Left lung (tissue), 10 donors: ENCODE results near the gene SPEF1. TPM values are rescaled to one million over a fixed set of nuclear protein-coding genes. Genes with fewer than 3 reads are reported as not detected.
A peak's percentile ranks its signal among the peaks of the same experiment; 100 is the strongest.

Experiments used
- ATAC-seq: fragments of 200-7000 bp; cut with Tn5 transposase; one replicate; pipeline ENCODE4 v1.9.1; 2020; ENCODE audit warnings: moderate library complexity
- DNase-seq, 4 donors: peaks; one replicate each; pipeline ENCODE4 v3.0.0-alpha.2; 2013 to 2020
- H3K27ac ChIP-seq, 2 donors: fragments of 200-600 bp; sonication (generic) in 1 of 2; one replicate each; pipeline versions ENCODE4 v1.5.0 to v1.8.0; 2020 to 2021
- H3K27me3 ChIP-seq, 2 donors: fragments of 200-600 bp; sonication (generic) in 1 of 2; one replicate each; pipeline versions ENCODE4 v1.5.0 to v1.8.0; 2020 to 2021
- H3K36me3 ChIP-seq, 2 donors: fragments of 200-600 bp; sonication (generic) in 1 of 2; one replicate each; pipeline versions ENCODE4 v1.5.0 to v1.8.0; 2020 to 2021
- H3K4me1 ChIP-seq, 2 donors: fragments of 200-600 bp; one replicate each; pipeline ENCODE4 v1.8.0; 2021
- H3K4me3 ChIP-seq, 2 donors: fragments of 200-600 bp; sonication (generic) in 1 of 2; one replicate each; pipeline versions ENCODE4 v1.5.0 to v1.8.0; 2020 to 2021; ENCODE audit warnings: mild to moderate bottlenecking in 1 of 2
- H3K9me3 ChIP-seq, 2 donors: fragments of 200-600 bp; sonication (generic) in 1 of 2; one replicate each; pipeline versions ENCODE4 v1.5.0 to v1.8.0; 2020 to 2021
- intact Hi-C, 2 donors: fragments of 100-400 bp; cut with DNase I; formaldehyde crosslinking; loops; one replicate each; pipeline versions ENCODE4 v1.11.2 to v1.14.2; 2022
- polyA plus RNA-seq, 6 donors: library from polyadenylated mRNA; unstranded; fragments of 120-200 nt; gene quantifications; one replicate each; pipeline ENCODE4 v1.2.1, GENCODE V29; 2013; ENCODE audit not compliant: insufficient read length in 6 of 6
- total RNA-seq, 2 donors: library from RNA; stranded (reverse); fragmentation: NEBNext Ultra II Directional; extraction: Animal tissue kit (Norgen Biotek cat#: 25700); gene quantifications; one replicate each; pipeline ENCODE4 v1.2.1, GENCODE V29; 2021
- TF ChIP-seq, protein P1 (sequence below), 2 donors: fragments of 200-600 bp; sonication (generic) in 1 of 2; IDR thresholded peaks; one replicate each; pipeline versions ENCODE4 v1.5.0 to v1.8.0; 2021; ENCODE audit warnings: antibody characterized with exemption in 2 of 2
- donor health status: DM: no; HTN: yes; CAD: no.
- donor health status: DM: no; HTN: no; CAD: no.

Gene SPEF1
- total and polyA plus RNA-seq, 8 donors, result 0.26 to 4.0 (median 1.9) TPM

DNA sequence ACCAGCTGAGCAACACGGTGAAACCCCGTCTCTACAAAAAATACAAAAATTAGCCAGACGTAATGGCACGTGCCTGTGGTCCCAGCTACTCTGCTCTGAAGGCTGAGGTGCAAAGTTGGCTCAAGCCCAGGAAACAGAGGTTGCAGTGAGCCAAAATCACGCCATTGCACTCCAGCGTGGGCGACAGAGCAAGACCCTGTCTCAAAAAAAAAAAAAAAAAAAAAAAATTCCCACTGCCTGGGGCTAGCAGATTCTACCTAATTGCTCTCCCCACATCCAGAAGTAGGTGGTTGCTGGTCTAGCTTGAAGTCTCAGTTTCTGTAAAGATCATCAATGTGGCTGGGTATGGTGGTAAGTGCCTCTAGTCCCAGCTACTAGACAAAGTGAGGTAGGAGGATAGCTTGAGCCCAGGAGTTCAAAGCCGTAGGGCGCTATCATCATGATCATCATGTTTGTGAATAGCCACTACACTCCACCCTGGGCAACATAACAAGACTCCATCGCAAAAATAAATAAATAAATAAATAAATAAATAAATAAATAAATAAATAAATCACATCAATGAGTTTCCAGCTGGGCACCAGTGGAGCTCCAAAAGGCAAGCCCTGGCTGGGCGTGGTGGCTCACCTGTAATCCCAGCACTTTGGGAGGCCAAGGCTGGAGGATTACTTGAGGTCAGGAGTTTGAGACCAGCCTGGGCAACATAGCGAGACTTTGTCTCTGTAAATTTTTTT is 32.8 kb upstream of the SPEF1 start:
- TF ChIP-seq, protein P1, sequence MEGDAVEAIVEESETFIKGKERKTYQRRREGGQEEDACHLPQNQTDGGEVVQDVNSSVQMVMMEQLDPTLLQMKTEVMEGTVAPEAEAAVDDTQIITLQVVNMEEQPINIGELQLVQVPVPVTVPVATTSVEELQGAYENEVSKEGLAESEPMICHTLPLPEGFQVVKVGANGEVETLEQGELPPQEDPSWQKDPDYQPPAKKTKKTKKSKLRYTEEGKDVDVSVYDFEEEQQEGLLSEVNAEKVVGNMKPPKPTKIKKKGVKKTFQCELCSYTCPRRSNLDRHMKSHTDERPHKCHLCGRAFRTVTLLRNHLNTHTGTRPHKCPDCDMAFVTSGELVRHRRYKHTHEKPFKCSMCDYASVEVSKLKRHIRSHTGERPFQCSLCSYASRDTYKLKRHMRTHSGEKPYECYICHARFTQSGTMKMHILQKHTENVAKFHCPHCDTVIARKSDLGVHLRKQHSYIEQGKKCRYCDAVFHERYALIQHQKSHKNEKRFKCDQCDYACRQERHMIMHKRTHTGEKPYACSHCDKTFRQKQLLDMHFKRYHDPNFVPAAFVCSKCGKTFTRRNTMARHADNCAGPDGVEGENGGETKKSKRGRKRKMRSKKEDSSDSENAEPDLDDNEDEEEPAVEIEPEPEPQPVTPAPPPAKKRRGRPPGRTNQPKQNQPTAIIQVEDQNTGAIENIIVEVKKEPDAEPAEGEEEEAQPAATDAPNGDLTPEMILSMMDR (IDR thresholded peaks at IDR 0.05), result no peak
- Histone ChIP-seq H3K27ac (peak overlapping the region in 1 of 2 donors; percentile 88), H3K36me3 (no peaks in the 10 kb centered on the region), H3K4me1 (peaks cover 31 to 74% of the 10 kb centered on the region in 2 donors), H3K27me3 (no peaks in the 10 kb centered on the region), H3K9me3 (no peaks in the 10 kb centered on the region), H3K4me3 (no peak overlapping the region)
- intact Hi-C loops, result no loop called here
- ATAC-seq (no peak), DNase-seq (no peak)

- DNase-seq (no peak), ATAC-seq (no peak)
- H3K4me3 ChIP-seq, result no peak overlapping the region
- H3K9me3 ChIP-seq, result no peaks in the 10 kb centered on the region
- H3K4me1 ChIP-seq, result peaks cover 31 to 73% of the 10 kb centered on the region in 2 donors
- intact Hi-C loops, result no loop called here
- no peaks in the 10 kb centered on the region for H3K36me3 ChIP-seq
- H3K27ac ChIP-seq, result peak overlapping the region; percentile 19 to 88
- no peaks in the 10 kb centered on the region for H3K27me3 ChIP-seq
- TF ChIP-seq, protein P1 (IDR thresholded peaks at IDR 0.05), result no peak
Measured at GRCh38 chr20:3812975-3813847, 32.0 kb upstream of the SPEF1 start.

- TF ChIP-seq, protein P1 (IDR thresholded peaks at IDR 0.05), result no peak
- DNase-seq, result no peak
- Histone ChIP-seq H3K4me3 (no peak overlapping the region), H3K9me3 (no peaks in the 10 kb centered on the region), H3K27me3 (no peaks in the 10 kb centered on the region), H3K4me1 (peaks cover 38 to 75% of the 10 kb centered on the region in 2 donors), H3K36me3 (no peaks in the 10 kb centered on the region), H3K27ac (peak overlapping the region; percentile 88 to 96)
- intact Hi-C loops, result no loop called here
- no peak for ATAC-seq
Measured at GRCh38 chr20:3812259-3812681, 31.0 kb upstream of the SPEF1 start.

- no peaks in the 10 kb centered on the region for H3K27me3 ChIP-seq
- H3K27ac ChIP-seq, result peak overlapping the region; percentile 88 to 96
- peaks cover 44 to 81% of the 10 kb centered on the region in 2 donors for H3K4me1 ChIP-seq
- ATAC-seq (peak; percentile 81), DNase-seq (peak; percentile 98 to 99 (median 99))
- intact Hi-C loops, result no loop called here
- no peaks in the 10 kb centered on the region for H3K36me3 ChIP-seq
- no peaks in the 10 kb centered on the region for H3K9me3 ChIP-seq
- TF ChIP-seq, protein P1 (IDR thresholded peaks at IDR 0.05), result no peak
- H3K4me3 ChIP-seq, result peak overlapping the region; percentile 28 to 37
Measured at GRCh38 chr20:3811467-3812258, 30.4 kb upstream of the SPEF1 start.
